Vagina (tissue), 2 donors: ENCODE results near the gene SYNDIG1. TPM values are rescaled to one million over a fixed set of nuclear protein-coding genes. Genes with fewer than 3 reads are reported as not detected.
A peak's percentile ranks its signal among the peaks of the same experiment; 100 is the strongest.

Source experiments
- DNase-seq, 2 donors: peaks; one replicate each; pipeline ENCODE4 v3.0.0-alpha.2; 2017; ENCODE audit errors: extremely low spot score in 2 of 2
- H3K27ac ChIP-seq: fragments of 200-600 bp; sonication (generic); one replicate; pipeline ENCODE4 v1.5.1; 2019
- H3K27me3 ChIP-seq: fragments of 200-600 bp; sonication (generic); one replicate; pipeline ENCODE4 v1.5.1; 2019
- H3K36me3 ChIP-seq, 2 donors: fragments of 200-600 bp; sonication (generic); one replicate each; pipeline ENCODE4 v1.5.1; 2017 to 2019
- H3K4me1 ChIP-seq: fragments of 200-600 bp; sonication (generic); one replicate; pipeline ENCODE4 v1.5.1; 2019
- H3K4me3 ChIP-seq, 2 donors: fragments of 200-600 bp; sonication (generic); 1 replicate in 1 of 2; 2 replicates in 1 of 2; pipeline ENCODE4 v1.5.1; 2016 to 2019
- H3K9me3 ChIP-seq: fragments of 200-600 bp; sonication (generic); one replicate; pipeline ENCODE4 v1.5.1; 2019
- POLR2A ChIP-seq, 2 donors: fragments of 450-650 bp; IDR thresholded peaks; one replicate each; pipeline ENCODE4 v1.6.1; 2017; ENCODE audit warnings: antibody characterized with exemption in 2 of 2, mild to moderate bottlenecking in 2 of 2, moderate library complexity in 2 of 2
- POLR2AphosphoS5 ChIP-seq, 2 donors: sonication (generic); formaldehyde crosslinking; IDR thresholded peaks; one replicate each; pipeline ENCODE4 v1.9.0; 2017; ENCODE audit warnings: antibody characterized with exemption in 2 of 2, mild to moderate bottlenecking in 2 of 2, low read depth in 1 of 2; ENCODE audit not compliant: insufficient read depth in 1 of 2
- intact Hi-C: fragments of 100-400 bp; cut with DNase I; formaldehyde crosslinking; loops from one replicate; pipeline ENCODE4 v1.15.1; 2023
- total RNA-seq: library from RNA; depleted of rRNA; stranded (reverse); fragments of >200 nt; gene quantifications from one replicate; pipeline ENCODE4 v1.2.3, GENCODE V29; 2016
- TF ChIP-seq, protein P1 (sequence below), 3 experiments: fragments of 450-650 bp in 2 of 3; fragments of 200-600 bp in 1 of 3; sonication (generic) in 1 of 3; IDR thresholded peaks; one replicate each; pipeline ENCODE4 v1.5.1; 2017 to 2019; ENCODE audit warnings: antibody characterized with exemption in 3 of 3, mild to moderate bottlenecking in 2 of 3, moderate library complexity in 2 of 3

SYNDIG1 gene
- total RNA-seq, 1 donor from 2014 or later: 3.2 TPM

DNA sequence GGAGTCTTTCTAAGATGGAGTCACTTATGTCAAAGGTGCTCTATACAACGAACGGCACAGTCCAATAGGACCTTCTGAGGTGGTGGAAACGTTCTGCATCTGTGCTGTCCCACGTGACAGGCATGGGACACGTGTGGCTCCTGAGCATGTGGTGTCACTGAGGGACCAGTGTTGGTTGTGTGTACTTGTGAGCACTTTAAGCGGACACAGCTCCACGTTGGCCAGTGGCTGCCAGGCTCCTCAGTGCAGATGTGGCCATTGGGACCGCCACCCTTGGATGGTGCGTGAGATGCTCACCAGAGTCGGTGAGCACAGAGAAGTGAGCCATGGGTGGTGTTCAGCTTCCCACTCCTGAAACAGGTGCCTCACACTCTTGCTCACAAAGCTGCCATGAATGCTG lies 110.0 kb downstream of the SYNDIG1 start:
- TF ChIP-seq, protein P1, sequence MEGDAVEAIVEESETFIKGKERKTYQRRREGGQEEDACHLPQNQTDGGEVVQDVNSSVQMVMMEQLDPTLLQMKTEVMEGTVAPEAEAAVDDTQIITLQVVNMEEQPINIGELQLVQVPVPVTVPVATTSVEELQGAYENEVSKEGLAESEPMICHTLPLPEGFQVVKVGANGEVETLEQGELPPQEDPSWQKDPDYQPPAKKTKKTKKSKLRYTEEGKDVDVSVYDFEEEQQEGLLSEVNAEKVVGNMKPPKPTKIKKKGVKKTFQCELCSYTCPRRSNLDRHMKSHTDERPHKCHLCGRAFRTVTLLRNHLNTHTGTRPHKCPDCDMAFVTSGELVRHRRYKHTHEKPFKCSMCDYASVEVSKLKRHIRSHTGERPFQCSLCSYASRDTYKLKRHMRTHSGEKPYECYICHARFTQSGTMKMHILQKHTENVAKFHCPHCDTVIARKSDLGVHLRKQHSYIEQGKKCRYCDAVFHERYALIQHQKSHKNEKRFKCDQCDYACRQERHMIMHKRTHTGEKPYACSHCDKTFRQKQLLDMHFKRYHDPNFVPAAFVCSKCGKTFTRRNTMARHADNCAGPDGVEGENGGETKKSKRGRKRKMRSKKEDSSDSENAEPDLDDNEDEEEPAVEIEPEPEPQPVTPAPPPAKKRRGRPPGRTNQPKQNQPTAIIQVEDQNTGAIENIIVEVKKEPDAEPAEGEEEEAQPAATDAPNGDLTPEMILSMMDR (IDR thresholded peaks at IDR 0.05): no peak
- TF ChIP-seq POLR2A (IDR thresholded peaks at IDR 0.05): no peak
- TF ChIP-seq POLR2AphosphoS5 (IDR thresholded peaks at IDR 0.05; ENCODE audit: insufficient read depth in 1 of 2, low read depth in 1 of 2): no peak
- Histone ChIP-seq H3K4me1 (no peaks in the 10 kb centered on the region), H3K27ac (no peak overlapping the region), H3K4me3 (no peak overlapping the region), H3K9me3 (no peaks in the 10 kb centered on the region), H3K36me3 (no peaks in the 10 kb centered on the region), H3K27me3 (no peaks in the 10 kb centered on the region)
- peak; percentile 70 to 72 for DNase-seq
- intact Hi-C loops: no loop called here

DNA sequence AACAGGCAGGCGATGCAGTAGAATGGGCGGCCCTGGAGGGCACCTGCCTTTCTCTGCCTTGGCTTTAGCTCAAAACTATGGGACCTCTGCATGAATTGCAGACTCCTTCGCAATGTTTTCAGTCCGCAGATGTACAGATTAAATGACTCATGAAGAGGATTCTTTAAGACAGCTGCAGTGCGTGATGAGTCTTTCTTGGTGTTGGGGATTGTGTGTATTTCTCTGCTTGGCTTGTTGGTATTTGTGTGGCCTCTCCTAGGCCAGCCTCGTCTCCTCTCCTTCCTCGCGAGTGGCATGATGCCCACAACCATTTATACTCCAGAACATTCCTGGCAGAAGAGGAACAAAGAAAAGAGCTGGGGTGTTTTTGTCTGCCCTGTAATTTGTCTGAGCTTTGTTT lies 110.6 kb downstream of the SYNDIG1 start:
- Histone ChIP-seq H3K9me3 (no peaks in the 10 kb centered on the region), H3K4me3 (no peak overlapping the region), H3K4me1 (no peaks in the 10 kb centered on the region), H3K36me3 (no peaks in the 10 kb centered on the region), H3K27ac (no peak overlapping the region), H3K27me3 (no peaks in the 10 kb centered on the region)
- intact Hi-C loops: no loop called here
- TF ChIP-seq POLR2A (IDR thresholded peaks at IDR 0.05) (no peak), POLR2AphosphoS5 (IDR thresholded peaks at IDR 0.05; ENCODE audit: insufficient read depth in 1 of 2, low read depth in 1 of 2) (no peak)
- TF ChIP-seq, protein P1 (IDR thresholded peaks at IDR 0.05): no peak
- DNase-seq: no peak

DNA sequence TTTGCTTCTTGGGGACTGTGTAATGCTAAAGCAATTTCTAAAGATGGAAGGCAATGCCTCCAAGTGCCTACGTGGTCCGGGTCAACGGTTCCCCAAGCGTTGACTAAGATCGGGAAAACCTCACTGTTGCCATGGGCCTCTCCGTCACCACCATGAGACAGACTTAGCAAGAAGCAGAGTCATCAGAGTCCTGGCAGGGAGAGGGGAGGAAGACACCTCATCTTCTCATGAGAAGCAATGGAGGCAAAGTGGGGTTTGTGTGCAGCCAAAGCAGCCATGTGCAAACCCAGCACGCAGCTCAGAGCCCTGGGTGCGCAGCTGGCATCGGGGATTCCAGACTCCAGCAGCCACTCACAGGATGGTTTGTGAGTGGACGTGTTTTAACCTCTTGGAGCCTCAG lies 111.4 kb downstream of the SYNDIG1 start:
- TF ChIP-seq POLR2AphosphoS5 (IDR thresholded peaks at IDR 0.05; ENCODE audit: insufficient read depth in 1 of 2, low read depth in 1 of 2) (no peak), POLR2A (IDR thresholded peaks at IDR 0.05) (no peak)
- TF ChIP-seq, protein P1 (IDR thresholded peaks at IDR 0.05): no peak
- H3K4me3 ChIP-seq: no peak overlapping the region
- H3K36me3 ChIP-seq: no peaks in the 10 kb centered on the region
- no peak overlapping the region for H3K27ac ChIP-seq
- no peaks in the 10 kb centered on the region for H3K4me1 ChIP-seq
- no peaks in the 10 kb centered on the region for H3K9me3 ChIP-seq
- DNase-seq: peak; percentile 54 to 58
- no peaks in the 10 kb centered on the region for H3K27me3 ChIP-seq
- intact Hi-C loops: no loop called here

DNA sequence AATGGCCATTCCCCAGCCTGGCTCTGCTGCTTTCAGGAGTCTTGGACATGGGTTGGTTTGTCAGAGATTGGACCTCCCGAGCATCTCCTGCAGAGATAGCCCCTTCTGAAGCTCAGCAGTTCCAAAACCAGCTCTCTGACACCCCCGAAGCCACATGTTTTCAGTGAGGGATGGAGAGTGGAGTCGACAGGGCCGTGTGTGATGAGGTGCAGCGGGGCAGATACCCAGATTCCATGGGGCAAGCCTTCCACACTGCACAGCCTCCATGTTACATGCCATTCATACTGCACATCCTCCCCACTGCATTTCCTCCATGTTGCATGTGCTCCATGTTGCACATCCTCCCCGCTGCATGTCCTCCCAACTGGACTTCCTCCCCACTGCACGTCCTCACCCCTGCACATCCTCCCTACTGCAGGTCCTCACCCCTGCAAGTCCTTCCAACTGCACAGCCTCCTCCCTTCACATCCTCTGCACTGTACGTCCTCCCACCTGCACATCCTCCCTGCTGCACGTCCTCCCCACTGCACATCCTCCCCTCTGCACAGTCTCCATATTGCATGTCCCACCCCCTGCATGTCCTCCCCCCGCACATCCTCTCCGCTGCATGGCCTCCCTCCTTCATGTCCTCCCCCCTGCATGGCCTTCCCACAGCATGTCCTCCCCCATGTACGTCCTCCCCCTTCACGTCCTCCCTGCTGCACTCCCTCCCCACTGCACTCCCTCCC lies 112.2 kb downstream of the SYNDIG1 start:
- peak; percentile 54 to 94 for DNase-seq

More for the DNA sequence above, 112.2 kb downstream of the SYNDIG1 start:
- TF ChIP-seq, protein P1 (IDR thresholded peaks at IDR 0.05): no peak
- TF ChIP-seq POLR2A (IDR thresholded peaks at IDR 0.05) (no peak), POLR2AphosphoS5 (IDR thresholded peaks at IDR 0.05; ENCODE audit: insufficient read depth in 1 of 2, low read depth in 1 of 2) (no peak)
- H3K36me3 ChIP-seq: no peaks in the 10 kb centered on the region
- H3K9me3 ChIP-seq: no peaks in the 10 kb centered on the region
- H3K4me3 ChIP-seq: no peak overlapping the region
- H3K27ac ChIP-seq: no peak overlapping the region
- H3K4me1 ChIP-seq: no peaks in the 10 kb centered on the region
- intact Hi-C loops: no loop called here
- no peaks in the 10 kb centered on the region for H3K27me3 ChIP-seq
